Ectodermal cell (in vitro differentiated cells): ENCODE measurements around the gene PLA2G2D.

Source experiments
- H3K27ac ChIP-seq: 2 replicates; pipeline ENCODE4 v1.7.0; 2013; ENCODE audit warnings: mild to moderate bottlenecking, low read depth, low read length; ENCODE audit not compliant: insufficient read depth, poor library complexity, severe bottlenecking
- H3K27me3 ChIP-seq: 2 replicates; pipeline ENCODE4 v1.7.0; 2013; ENCODE audit warnings: mild to moderate bottlenecking, low read length; ENCODE audit not compliant: insufficient read depth, control insufficient read depth, poor library complexity, severe bottlenecking
- H3K36me3 ChIP-seq: one replicate; pipeline ENCODE4 v1.7.0; 2013; ENCODE audit warnings: low read length; ENCODE audit not compliant: control insufficient read depth, insufficient read depth
- H3K4me1 ChIP-seq: one replicate; pipeline ENCODE4 v1.7.0; 2013; ENCODE audit warnings: low read length; ENCODE audit not compliant: control insufficient read depth, insufficient read depth
- H3K4me3 ChIP-seq: 2 replicates; pipeline ENCODE4 v1.7.0; 2013; ENCODE audit warnings: low read depth, low read length, control low read depth; ENCODE audit not compliant: insufficient read depth
- H3K9me3 ChIP-seq: 2 replicates; pipeline ENCODE4 v1.7.0; 2013; ENCODE audit warnings: mild to moderate bottlenecking, low read length, moderate library complexity; ENCODE audit not compliant: control insufficient read depth
- WGBS, 2 experiments: methylation state at CpG; one replicate each; pipeline ENCODE4 v1.1.7; 2013; ENCODE audit warnings: missing lambda C conversion rate in 2 of 2; 5-methylcytosine and 5-hydroxymethylcytosine counted together

Gene PLA2G2D

GRCh38 chr1:20069874-20070273, 49.5 kb downstream of the PLA2G2D start, which contains the start of gene PLA2G5:
PLA2G5 (plus strand) TSS chr1:20070194; CDS start chr1:20084831, 14,637 bp downstream.
- Histone ChIP-seq H3K9me3 (no peaks in the 10 kb centered on the region), H3K4me3 (no peak within 1 kb of the TSS), H3K36me3 (no peaks in the 10 kb centered on the region), H3K27ac (no peak within 1 kb of the TSS), H3K4me1 (no peaks in the 10 kb centered on the region), H3K27me3 (no peaks in the 10 kb centered on the region)
- WGBS, 2 experiments = 83% methylated on average over 7 of the region's 7 CpGs

GRCh38 chr1:20068722-20069121, 50.6 kb downstream of the PLA2G2D start:
- H3K4me1 ChIP-seq = no peaks in the 10 kb centered on the region
- no peak overlapping the region for H3K4me3 ChIP-seq
- H3K9me3 ChIP-seq = no peaks in the 10 kb centered on the region
- H3K27ac ChIP-seq = no peak overlapping the region
- H3K27me3 ChIP-seq = no peaks in the 10 kb centered on the region
- 96% methylated on average over 5 to 6 of the region's 7 CpGs for WGBS, 2 experiments
- no peaks in the 10 kb centered on the region for H3K36me3 ChIP-seq

GRCh38 chr1:20063861-20064292, 55.5 kb downstream of the PLA2G2D start:
- H3K27ac ChIP-seq = no peak overlapping the region
- H3K9me3 ChIP-seq = no peaks in the 10 kb centered on the region
- WGBS, 2 experiments = 92 to 95% methylated on average over 2 of the region's 2 CpGs
- no peaks in the 10 kb centered on the region for H3K27me3 ChIP-seq
- no peaks in the 10 kb centered on the region for H3K4me1 ChIP-seq
- no peak overlapping the region for H3K4me3 ChIP-seq
- no peaks in the 10 kb centered on the region for H3K36me3 ChIP-seq
